ENCODE data around the gene MSLN. TPM values are rescaled to one million over a fixed set of nuclear protein-coding genes. Genes with fewer than 3 reads are reported as not detected.

MSLN gene
- total RNA-seq, 1 donor from 2014 or later, result not detected

GRCh38 chr16:717450-718245, 42.9 kb upstream of the MSLN start:
- Mint-ChIP-seq H3K27me3 (peaks cover 6% of the 10 kb centered on the region), H3K4me1 (peaks cover 20% of the 10 kb centered on the region), H3K36me3 (ENCODE audit: low read depth) (no peaks in the 10 kb centered on the region), H3K9me3 (no peaks in the 10 kb centered on the region), H3K4me3 (no peak overlapping the region), H3K27ac (no peak overlapping the region)
- intact Hi-C loops (cut with micrococcal nuclease), result no loop called here
- ATAC-seq (ENCODE audit: low read depth) (no peak), DNase-seq (no peak)
- TF ChIP-seq CTCF (IDR thresholded peaks at IDR 0.05), result no peak
- ChIA-PET POLR2A (interaction anchor here (0.7 kb wide), 1 partner anchor 591 kb away, joined by 4 read pairs; no protein-coding TSS in a partner anchor), CTCF (no interaction called here)

GRCh38 chr16:718389-718788, 42.1 kb upstream of the MSLN start:
- Mint-ChIP-seq H3K4me3 (no peak overlapping the region), H3K4me1 (peaks cover 18% of the 10 kb centered on the region), H3K27me3 (peaks cover 3% of the 10 kb centered on the region), H3K36me3 (ENCODE audit: low read depth) (peaks cover 2% of the 10 kb centered on the region), H3K27ac (no peak overlapping the region), H3K9me3 (no peaks in the 10 kb centered on the region)
- no peak for DNase-seq
- TF ChIP-seq CTCF (IDR thresholded peaks at IDR 0.05), result no peak
- POLR2A ChIA-PET, result no interaction called here
- CTCF ChIA-PET, result no interaction called here
- ATAC-seq (ENCODE audit: low read depth), result no peak
- intact Hi-C loops (cut with micrococcal nuclease), result no loop called here

- Mint-ChIP-seq H3K27ac (no peak overlapping the region), H3K27me3 (peaks cover 3% of the 10 kb centered on the region), H3K4me1 (peaks cover 20% of the 10 kb centered on the region), H3K4me3 (peak overlapping the region; percentile 46), H3K36me3 (ENCODE audit: low read depth) (peaks cover 3% of the 10 kb centered on the region), H3K9me3 (no peaks in the 10 kb centered on the region)
- no peak for TF ChIP-seq CTCF (IDR thresholded peaks at IDR 0.05)
- intact Hi-C loops (cut with micrococcal nuclease), result no loop called here
- no peak for DNase-seq
- no peak for ATAC-seq (ENCODE audit: low read depth)
- ChIA-PET POLR2A (interaction anchor here (4.2 kb wide), 1 partner anchor 29 kb away, joined by 34 read pairs; the partner anchor contains the start of gene WDR24), CTCF (no interaction called here)
Measured at GRCh38 chr16:718922-719321, 41.6 kb upstream of the MSLN start.

GRCh38 chr16:719815-720446, 40.6 kb upstream of the MSLN start:
- ATAC-seq (ENCODE audit: low read depth), result no peak
- DNase-seq, result no peak
- ChIA-PET CTCF (interaction anchor here (0.9 to 2.2 kb wide), 5 partner anchors 8 to 67 kb away, joined by 3 to 11 read pairs (median 4); partner anchors contain the start of gene CIAO3), POLR2A (interaction anchor here (1.6 to 4.4 kb wide), 4 partner anchors 10 to 68 kb away, joined by 8 to 34 read pairs (median 20); partner anchors contain the start of genes CHTF18, RPUSD1 and WDR24)
- H3K9me3 Mint-ChIP-seq, result no peaks in the 10 kb centered on the region
- H3K36me3 Mint-ChIP-seq (ENCODE audit: low read depth), result peaks cover 3% of the 10 kb centered on the region
- no peak for TF ChIP-seq CTCF (IDR thresholded peaks at IDR 0.05)
- H3K27me3 Mint-ChIP-seq, result peaks cover 3% of the 10 kb centered on the region
- H3K27ac Mint-ChIP-seq, result peak overlapping the region; percentile 73
- peaks cover 20% of the 10 kb centered on the region for H3K4me1 Mint-ChIP-seq
- intact Hi-C loops (cut with micrococcal nuclease), result loop anchor here (2.0 to 5.0 kb wide), 3 partner anchors 35 to 252 kb away; partner anchors contain the start of genes JMJD8 and LMF1
- peak overlapping the region; percentile 80 for H3K4me3 Mint-ChIP-seq

Measured in activated B cell treated with CpG ODN at 0.5 μM for 24 hours (primary cell).